Transverse colon (tissue), 4 donors: Measurements from ENCODE around the gene PGP. TPM values are rescaled to one million over a fixed set of nuclear protein-coding genes. Genes with fewer than 3 reads are reported as not detected.

ENCODE experiments used
- DNase-seq: peaks from one replicate; pipeline ENCODE4 v3.0.0-alpha.2; 2019
- H3K27ac ChIP-seq, 4 donors: fragments of 200-600 bp; sonication (generic); 2 replicates each; pipeline ENCODE4 v1.5.1; 2016 to 2018; ENCODE audit warnings: inconsistent platforms in 4 of 4
- H3K27me3 ChIP-seq: fragments of 200-600 bp; sonication (generic); 2 replicates; pipeline ENCODE4 v1.5.1; 2017; ENCODE audit warnings: inconsistent platforms
- H3K36me3 ChIP-seq, 4 donors: fragments of 200-600 bp; sonication (generic); 2 replicates each; pipeline ENCODE4 v1.5.1; 2017 to 2019; ENCODE audit warnings: inconsistent platforms in 4 of 4
- H3K4me1 ChIP-seq, 4 donors: fragments of 200-600 bp; sonication (generic); 2 replicates each; pipeline ENCODE4 v1.5.1; 2017 to 2020; ENCODE audit warnings: inconsistent platforms in 4 of 4
- H3K4me3 ChIP-seq, 4 donors: fragments of 200-600 bp; sonication (generic); 1 replicate in 1 of 4; 2 replicates in 3 of 4; pipeline versions ENCODE4 v1.5.1 to v1.6.1; 2017 to 2019; ENCODE audit warnings: inconsistent platforms in 4 of 4
- H3K9me3 ChIP-seq, 2 donors: fragments of 200-600 bp; sonication (generic); 2 replicates each; pipeline ENCODE4 v1.5.1; 2017 to 2019; ENCODE audit warnings: inconsistent platforms in 2 of 2
- EP300 ChIP-seq: sonication (generic); formaldehyde crosslinking; IDR thresholded peaks from one replicate; pipeline ENCODE4 v1.6.1; 2017; ENCODE audit warnings: antibody characterized with exemption, low read depth
- POLR2A ChIP-seq: fragments of 450-650 bp; IDR thresholded peaks from one replicate; pipeline ENCODE4 v1.6.1; 2016; ENCODE audit warnings: antibody characterized with exemption, mild to moderate bottlenecking, moderate library complexity
- POLR2AphosphoS5 ChIP-seq, 3 donors: sonication (generic); formaldehyde crosslinking; IDR thresholded peaks; one replicate each; pipeline ENCODE4 v1.6.1; 2016; ENCODE audit warnings: antibody characterized with exemption in 3 of 3
- WGBS, 2 donors: methylation state at CpG; one replicate each; pipeline ENCODE4 v1.1.5; 2018; ENCODE audit warnings: low coverage in 1 of 2; 5-methylcytosine and 5-hydroxymethylcytosine counted together
- in situ Hi-C, 4 donors: fragments of 200-750 bp; cut with MboI; loops; one replicate each; pipeline versions ENCODE4 v1.15.0 to v1.15.1; 2017; ENCODE audit warnings: low sequenced_read_pairs in 3 of 4, low pct_ligation_motif_present in 1 of 4, low pct_unique_long_range_greater_than_20kb in 1 of 4
- intact Hi-C: fragments of 100-400 bp; cut with DNase I; formaldehyde crosslinking; loops from one replicate; pipeline ENCODE4 v1.15.1; 2023; ENCODE audit warnings: low total_unique reads
- total RNA-seq, 4 donors: library from RNA; depleted of rRNA; stranded (reverse); fragments of >200 nt; gene quantifications; one replicate each; pipeline ENCODE4 v1.1.0, GENCODE V29; 2016
- TF ChIP-seq, protein P1 (sequence below), 5 experiments: fragments of 200-600 bp in 3 of 5; fragments of 450-650 bp in 2 of 5; sonication (generic) in 3 of 5; IDR thresholded peaks; 1 replicate in 2 of 5; 2 replicates in 3 of 5; pipeline ENCODE4 v1.5.1; 2016 to 2017; ENCODE audit warnings: antibody characterized with exemption in 5 of 5, inconsistent platforms in 3 of 5, mild to moderate bottlenecking in 2 of 5, moderate library complexity in 1 of 5

The PGP gene
- total RNA-seq, 4 donors from 2014 or later = 18.0 to 49.0 (median 29.5) TPM

DNA sequence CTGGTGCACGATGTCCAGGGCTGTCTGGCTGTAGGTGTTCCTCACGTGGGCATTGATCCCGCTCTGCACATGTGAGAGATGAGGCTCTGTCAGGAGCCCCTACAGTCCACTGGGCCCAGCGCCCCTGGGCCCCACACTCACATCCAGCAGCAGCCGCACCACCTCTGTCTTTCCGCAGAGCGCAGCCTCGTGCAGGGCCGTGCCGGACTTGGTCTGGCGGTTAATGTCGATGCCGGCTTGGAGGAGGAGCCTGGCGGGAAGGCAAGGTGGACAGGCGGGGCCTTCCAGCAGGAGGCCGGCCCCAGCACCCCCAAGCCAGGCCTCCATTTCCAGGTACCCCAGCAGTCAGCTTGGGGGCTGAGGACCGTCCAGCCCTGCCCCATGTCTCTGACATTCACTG is 27.4 kb downstream of the PGP start:
- in situ Hi-C loops = loop anchor here in 1 of 4 donors (25.0 kb wide), 1 partner anchor 300 kb away; the partner anchor contains the start of gene TBC1D24
- no peak for DNase-seq
- H3K4me1 ChIP-seq = no peaks in the 10 kb centered on the region
- H3K36me3 ChIP-seq = no peaks in the 10 kb centered on the region
- intact Hi-C loops = no loop called here
- H3K9me3 ChIP-seq = no peaks in the 10 kb centered on the region
- H3K4me3 ChIP-seq = no peak overlapping the region
- WGBS, 2 donors = 40 to 66% methylated on average over 1 to 17 of the region's 17 CpGs
- no peak overlapping the region for H3K27ac ChIP-seq
- H3K27me3 ChIP-seq = peaks cover 18% of the 10 kb centered on the region
- no peak for TF ChIP-seq EP300
- TF ChIP-seq, protein P1, sequence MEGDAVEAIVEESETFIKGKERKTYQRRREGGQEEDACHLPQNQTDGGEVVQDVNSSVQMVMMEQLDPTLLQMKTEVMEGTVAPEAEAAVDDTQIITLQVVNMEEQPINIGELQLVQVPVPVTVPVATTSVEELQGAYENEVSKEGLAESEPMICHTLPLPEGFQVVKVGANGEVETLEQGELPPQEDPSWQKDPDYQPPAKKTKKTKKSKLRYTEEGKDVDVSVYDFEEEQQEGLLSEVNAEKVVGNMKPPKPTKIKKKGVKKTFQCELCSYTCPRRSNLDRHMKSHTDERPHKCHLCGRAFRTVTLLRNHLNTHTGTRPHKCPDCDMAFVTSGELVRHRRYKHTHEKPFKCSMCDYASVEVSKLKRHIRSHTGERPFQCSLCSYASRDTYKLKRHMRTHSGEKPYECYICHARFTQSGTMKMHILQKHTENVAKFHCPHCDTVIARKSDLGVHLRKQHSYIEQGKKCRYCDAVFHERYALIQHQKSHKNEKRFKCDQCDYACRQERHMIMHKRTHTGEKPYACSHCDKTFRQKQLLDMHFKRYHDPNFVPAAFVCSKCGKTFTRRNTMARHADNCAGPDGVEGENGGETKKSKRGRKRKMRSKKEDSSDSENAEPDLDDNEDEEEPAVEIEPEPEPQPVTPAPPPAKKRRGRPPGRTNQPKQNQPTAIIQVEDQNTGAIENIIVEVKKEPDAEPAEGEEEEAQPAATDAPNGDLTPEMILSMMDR (IDR thresholded peaks at IDR 0.05) = no peak
- TF ChIP-seq POLR2AphosphoS5 (IDR thresholded peaks at IDR 0.05) = no peak
- TF ChIP-seq POLR2A = no peak

DNA sequence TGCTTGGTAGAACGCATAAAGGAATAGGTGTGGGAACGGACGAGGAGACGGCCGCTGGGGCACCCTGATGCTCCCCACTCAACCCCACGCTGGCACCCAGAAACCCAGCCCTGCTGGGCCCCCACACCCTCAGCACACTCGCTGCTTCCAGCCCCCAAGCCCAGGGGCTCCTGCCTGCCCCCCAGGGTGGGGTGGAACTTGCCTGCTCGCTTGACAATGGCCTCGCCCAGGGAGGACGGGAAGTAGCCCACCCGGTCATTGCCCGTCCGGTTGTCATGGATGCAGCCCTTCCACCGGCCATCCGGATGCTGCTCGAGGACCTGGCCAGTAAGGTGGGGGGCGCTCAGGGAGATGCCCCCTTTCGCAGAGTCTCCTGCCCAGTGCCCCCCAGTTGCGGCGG is 28.1 kb downstream of the PGP start:
- TF ChIP-seq EP300 (no peak), POLR2A (no peak), POLR2AphosphoS5 (IDR thresholded peaks at IDR 0.05) (no peak)
- TF ChIP-seq, protein P1 (IDR thresholded peaks at IDR 0.05) = no peak
- intact Hi-C loops = no loop called here
- in situ Hi-C loops = loop anchor here in 1 of 4 donors (25.0 kb wide), 1 partner anchor 301 kb away; the partner anchor contains the start of gene TBC1D24
- Histone ChIP-seq H3K27me3 (peaks cover 18% of the 10 kb centered on the region), H3K27ac (no peak overlapping the region), H3K36me3 (no peaks in the 10 kb centered on the region), H3K4me3 (no peak overlapping the region), H3K4me1 (no peaks in the 10 kb centered on the region), H3K9me3 (no peaks in the 10 kb centered on the region)
- WGBS, 2 donors = 89% methylated on average over 17 of the region's 20 CpGs; no CpG with 5 or more reads in 1 of the 2 donors
- DNase-seq = no peak

DNA sequence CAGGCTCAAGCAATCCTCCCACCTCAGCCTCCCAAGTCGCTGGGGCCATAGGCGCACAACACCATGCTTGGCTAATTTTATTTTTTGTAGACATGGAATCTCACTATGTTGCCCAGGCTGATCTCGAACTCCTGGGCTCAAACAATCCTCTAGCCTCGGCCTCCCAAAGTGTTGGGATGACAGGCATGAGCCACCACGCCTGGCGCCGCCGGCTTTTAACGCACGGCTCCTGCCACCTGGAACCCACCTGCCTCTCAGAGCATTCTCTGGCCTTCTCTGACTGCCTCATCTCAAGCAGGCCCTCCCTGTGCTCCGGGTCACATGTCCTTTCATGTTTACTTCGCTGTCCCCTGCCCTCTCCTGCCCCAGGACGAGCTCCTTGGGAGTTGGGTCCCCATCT is 28.6 kb downstream of the PGP start:
- TF ChIP-seq POLR2A (no peak), EP300 (no peak), POLR2AphosphoS5 (IDR thresholded peaks at IDR 0.05) (no peak)
- TF ChIP-seq, protein P1 (IDR thresholded peaks at IDR 0.05) = no peak
- Histone ChIP-seq H3K4me3 (no peak overlapping the region), H3K27me3 (peaks cover 18% of the 10 kb centered on the region), H3K27ac (no peak overlapping the region), H3K9me3 (no peaks in the 10 kb centered on the region), H3K36me3 (no peaks in the 10 kb centered on the region), H3K4me1 (no peaks in the 10 kb centered on the region)
- no peak for DNase-seq
- intact Hi-C loops (no loop called here), in situ Hi-C loops (loop anchor here in 1 of 4 donors (25.0 kb wide), 1 partner anchor 301 kb away; the partner anchor contains the start of gene TBC1D24)
- 80 to 89% methylated on average over 7 to 13 of the region's 13 CpGs for WGBS, 2 donors

DNA sequence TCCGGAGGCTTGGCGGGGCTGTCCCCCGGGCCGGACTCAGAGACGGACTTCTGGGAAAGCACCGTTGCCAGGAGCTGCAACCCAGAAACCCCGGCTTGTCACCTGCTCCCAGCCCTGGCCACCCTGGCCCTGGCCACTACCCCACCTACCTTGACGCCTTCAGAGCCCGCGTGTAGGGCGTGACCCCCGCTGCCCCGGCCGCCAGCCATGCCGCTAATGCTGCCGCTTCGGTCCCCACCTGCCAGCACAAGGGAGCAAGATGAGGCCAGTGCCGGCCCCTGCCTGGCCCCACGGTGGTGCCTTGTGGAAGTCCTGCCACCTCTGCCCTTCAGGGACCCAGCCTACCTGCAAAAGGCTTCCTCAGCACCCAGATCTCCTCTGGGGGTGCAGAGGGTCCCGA is 29.7 kb downstream of the PGP start:
- H3K9me3 ChIP-seq = no peaks in the 10 kb centered on the region
- H3K27me3 ChIP-seq = peaks cover 18% of the 10 kb centered on the region
- no peak overlapping the region for H3K27ac ChIP-seq
- no peaks in the 10 kb centered on the region for H3K4me1 ChIP-seq
- intact Hi-C loops (no loop called here), in situ Hi-C loops (loop anchor here in 1 of 4 donors (25.0 kb wide), 1 partner anchor 302 kb away; the partner anchor contains the start of gene TBC1D24)
- H3K36me3 ChIP-seq = no peaks in the 10 kb centered on the region
- TF ChIP-seq POLR2A (no peak), POLR2AphosphoS5 (IDR thresholded peaks at IDR 0.05) (no peak), EP300 (no peak)
- TF ChIP-seq, protein P1 (IDR thresholded peaks at IDR 0.05) = no peak
- H3K4me3 ChIP-seq = no peak overlapping the region
- WGBS, 2 donors = 76% methylated on average over 20 of the region's 20 CpGs; no CpG with 5 or more reads in 1 of the 2 donors
- no peak for DNase-seq
